ENCODE results near the gene CFAP161.
"Not testable (repeated sequence)": the region's sequence is repeated elsewhere in the genome, so short reads cannot be mapped to it uniquely, and the experiment has no call there.

CFAP161 gene

GRCh38 chr15:81152799-81153198 is 18.7 kb downstream of the CFAP161 start:
- in situ Hi-C loops (cut with HindIII; ENCODE audit: low sequenced_read_pairs): no loop called here
- no peak for TF ChIP-seq CTCF (IDR thresholded peaks at IDR 0.05; ENCODE audit: low read depth, low read length)
- no peak for DNase-seq (ENCODE audit: low read depth, low spot score)
- H3K4me3 ChIP-seq (ENCODE audit: low read depth, low read length): no peak overlapping the region

- peak; percentile 65 for TF ChIP-seq CTCF (IDR thresholded peaks at IDR 0.05; ENCODE audit: low read depth, low read length)
- no peak overlapping the region for H3K4me3 ChIP-seq (ENCODE audit: low read depth, low read length)
- peak; percentile 50 for DNase-seq (ENCODE audit: low read depth, low spot score)
- in situ Hi-C loops (cut with HindIII; ENCODE audit: low sequenced_read_pairs): no loop called here
Observed at GRCh38 chr15:81155375-81156218, 21.5 kb downstream of the CFAP161 start.

GRCh38 chr15:81156324-81156723 is 22.3 kb downstream of the CFAP161 start:
- H3K4me3 ChIP-seq (ENCODE audit: low read depth, low read length): no peak overlapping the region
- in situ Hi-C loops (cut with HindIII; ENCODE audit: low sequenced_read_pairs): no loop called here
- DNase-seq (ENCODE audit: low read depth, low spot score): no peak
- no peak for TF ChIP-seq CTCF (IDR thresholded peaks at IDR 0.05; ENCODE audit: low read depth, low read length)

GRCh38 chr15:81157195-81157938 is 23.3 kb downstream of the CFAP161 start:
- DNase-seq (ENCODE audit: low read depth, low spot score): no peak
- H3K4me3 ChIP-seq (ENCODE audit: low read depth, low read length): no peak overlapping the region
- in situ Hi-C loops (cut with HindIII; ENCODE audit: low sequenced_read_pairs): no loop called here
- no peak for TF ChIP-seq CTCF (IDR thresholded peaks at IDR 0.05; ENCODE audit: low read depth, low read length)

- no peak for TF ChIP-seq CTCF (IDR thresholded peaks at IDR 0.05; ENCODE audit: low read depth, low read length)
- in situ Hi-C loops (cut with HindIII; ENCODE audit: low sequenced_read_pairs): no loop called here
- no peak overlapping the region for H3K4me3 ChIP-seq (ENCODE audit: low read depth, low read length)
- no peak for DNase-seq (ENCODE audit: low read depth, low spot score)
Observed at GRCh38 chr15:81157939-81158223, 23.8 kb downstream of the CFAP161 start.

- H3K4me3 ChIP-seq (ENCODE audit: low read depth, low read length); DNase-seq (ENCODE audit: low read depth, low spot score); in situ Hi-C loops (cut with HindIII; ENCODE audit: low sequenced_read_pairs): not testable (repeated sequence)
Observed at GRCh38 chr15:81158561-81158960, 24.5 kb downstream of the CFAP161 start.

Data from astrocyte of the spinal cord (primary cell).